NCI-H748 (cell line): Measurements from ENCODE around the gene IFNL1.
"Not testable (repeated sequence)": the region's sequence is repeated elsewhere in the genome, so short reads cannot be mapped to it uniquely, and the experiment has no call there.

Source experiments
- DNase-seq: peaks from one replicate; lab custom pipeline; 2025; ENCODE audit not compliant: unreplicated experiment; lab: John Stamatoyannopoulos, UW

The IFNL1 gene

GRCh38 chr19:39296055-39296645, at the start of gene IFNL1:
TSS of gene IFNL1 (plus strand) at chr19:39296407. CDS start at chr19:39296422, 15 bp downstream.
- DNase-seq: no peak

- no peak for DNase-seq
These were observed 49.1 kb upstream of the IFNL1 start for GRCh38 chr19:39246951-39247669.

GRCh38 chr19:39247701-39248664, 48.2 kb upstream of the IFNL1 start:
- DNase-seq: no peak

- DNase-seq: no peak
These were observed 47.4 kb upstream of the IFNL1 start, which contains the start of gene IFNL4 for GRCh38 chr19:39248806-39249205. TSS of gene IFNL4 (minus strand) at chr19:39248856.

GRCh38 chr19:39251081-39251480, 45.1 kb upstream of the IFNL1 start:
- no peak for DNase-seq

- no peak for DNase-seq
These were observed 44.4 kb upstream of the IFNL1 start for GRCh38 chr19:39251846-39252245.

GRCh38 chr19:39252458-39252857, 43.7 kb upstream of the IFNL1 start:
- DNase-seq: no peak

- DNase-seq: no peak
These were observed 42.6 kb upstream of the IFNL1 start for GRCh38 chr19:39253374-39254149.

GRCh38 chr19:39254531-39255345, 41.5 kb upstream of the IFNL1 start:
- DNase-seq: no peak

- DNase-seq: no peak
These were observed 39.0 kb upstream of the IFNL1 start for GRCh38 chr19:39257227-39257626.

- no peak for DNase-seq
These were observed 34.5 kb upstream of the IFNL1 start for GRCh38 chr19:39261704-39262103.

GRCh38 chr19:39262496-39262895, 33.7 kb upstream of the IFNL1 start:
- peak; percentile 14 for DNase-seq

- no peak for DNase-seq
These were observed 32.3 kb upstream of the IFNL1 start for GRCh38 chr19:39263912-39264305.

GRCh38 chr19:39264306-39265290, 31.6 kb upstream of the IFNL1 start:
- DNase-seq: peak; percentile 31

GRCh38 chr19:39265321-39265916, 30.8 kb upstream of the IFNL1 start:
- no peak for DNase-seq

- DNase-seq: not testable (repeated sequence)
These were observed 28.1 kb upstream of the IFNL1 start, which contains the start of gene IFNL2 for GRCh38 chr19:39268085-39268484. TSS of gene IFNL2 (plus strand) at chr19:39268396. CDS start at chr19:39268569, 173 bp downstream.

- not testable (repeated sequence) for DNase-seq
These were observed 27.5 kb upstream of the IFNL1 start for GRCh38 chr19:39268531-39269223.

- not testable (repeated sequence) for DNase-seq
These were observed 26.8 kb upstream of the IFNL1 start for GRCh38 chr19:39269369-39269768.
